ENCODE measurements around the gene SLC52A3.
"Not testable (repeated sequence)": the region's sequence is repeated elsewhere in the genome, so short reads cannot be mapped to it uniquely, and the experiment has no call there.

The SLC52A3 gene

GRCh38 chr20:768426-768978, at the start of gene SLC52A3:
Gene SLC52A3, minus strand, starts transcription at chr20:768500. Its CDS starts 2,726 bp downstream, at chr20:765774.
- no peak for DNase-seq

- DNase-seq = peak; percentile 57
Observed at GRCh38 chr20:815914-816606, 47.8 kb upstream of the SLC52A3 start.

DNA sequence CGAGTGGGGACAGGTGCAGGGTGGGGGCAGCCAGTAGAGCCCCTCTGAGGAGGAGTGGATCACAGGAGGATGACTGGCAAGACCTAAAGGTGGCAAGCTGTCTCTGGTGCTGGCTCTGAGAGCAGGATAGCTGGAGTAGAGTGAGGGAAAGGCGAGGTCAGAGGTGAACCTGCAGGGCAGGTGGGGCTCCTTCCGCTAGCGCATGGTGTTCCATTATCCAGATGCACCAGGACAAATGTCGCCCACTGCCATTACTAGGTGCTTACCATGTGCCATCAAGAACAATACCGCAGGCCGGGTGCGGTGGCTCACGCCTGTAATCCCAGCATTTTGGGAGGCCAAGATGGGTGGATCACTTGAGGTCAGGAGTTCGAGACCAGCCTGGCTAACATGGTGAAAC, 46.9 kb upstream of the SLC52A3 start:
- DNase-seq = no peak

- no peak for DNase-seq
Observed at GRCh38 chr20:813390-813789, 45.1 kb upstream of the SLC52A3 start.

- DNase-seq = not testable (repeated sequence)
Observed at GRCh38 chr20:812435-812814, 44.1 kb upstream of the SLC52A3 start.

DNA sequence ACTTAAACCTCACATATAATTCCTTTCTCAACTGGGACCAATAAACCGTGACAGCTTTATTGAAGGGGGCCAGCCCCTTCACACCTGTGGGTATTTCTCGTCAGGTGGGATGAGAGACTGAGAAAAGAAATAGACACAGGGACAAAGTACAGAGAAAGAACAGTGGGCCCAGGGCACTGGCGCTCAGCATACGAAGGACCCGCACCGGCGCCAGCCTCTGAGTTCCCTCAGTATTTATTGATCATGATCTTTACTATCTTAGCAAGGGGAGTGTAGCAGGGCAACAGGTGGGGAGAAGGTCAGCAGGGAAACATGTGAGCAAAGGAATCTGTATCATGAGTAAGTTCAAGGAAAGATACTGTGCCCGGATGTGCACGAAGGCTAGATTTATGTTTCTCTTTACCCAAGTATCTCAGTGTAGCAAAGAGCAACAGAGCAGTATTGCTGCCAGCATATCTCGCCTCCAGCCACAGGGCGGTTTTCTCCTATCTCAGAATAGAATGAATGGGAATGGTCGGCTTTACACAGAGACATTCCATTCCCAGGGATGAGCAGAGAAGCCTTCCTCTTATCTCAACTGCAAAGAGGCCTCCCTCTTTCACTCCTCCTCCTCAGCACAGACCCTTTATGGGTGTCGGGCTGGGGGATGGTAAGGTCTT, 43.6 kb upstream of the SLC52A3 start:
- not testable (repeated sequence) for DNase-seq

DNA sequence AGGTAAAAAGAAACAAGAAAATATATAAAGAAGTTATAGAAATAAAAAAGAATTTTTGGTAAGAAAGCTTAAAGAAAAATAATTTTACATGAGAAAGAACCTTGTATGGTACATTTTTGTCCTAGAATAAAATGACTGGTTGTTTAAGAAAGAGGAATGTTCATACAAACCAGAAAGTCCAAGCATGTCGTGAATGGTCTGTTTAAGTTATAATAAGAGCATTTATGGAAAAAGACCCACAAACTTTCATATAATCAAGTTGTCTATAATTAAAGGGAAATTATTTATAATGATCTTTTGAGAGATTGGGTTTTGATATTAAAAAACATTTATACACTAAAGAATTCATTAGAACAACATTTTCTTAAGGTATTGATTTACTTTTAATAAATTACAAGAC, 37.4 kb upstream of the SLC52A3 start:
- peak; percentile 8 for DNase-seq

- no peak for DNase-seq
Observed at GRCh38 chr20:801678-802077, 33.4 kb upstream of the SLC52A3 start.

DNA sequence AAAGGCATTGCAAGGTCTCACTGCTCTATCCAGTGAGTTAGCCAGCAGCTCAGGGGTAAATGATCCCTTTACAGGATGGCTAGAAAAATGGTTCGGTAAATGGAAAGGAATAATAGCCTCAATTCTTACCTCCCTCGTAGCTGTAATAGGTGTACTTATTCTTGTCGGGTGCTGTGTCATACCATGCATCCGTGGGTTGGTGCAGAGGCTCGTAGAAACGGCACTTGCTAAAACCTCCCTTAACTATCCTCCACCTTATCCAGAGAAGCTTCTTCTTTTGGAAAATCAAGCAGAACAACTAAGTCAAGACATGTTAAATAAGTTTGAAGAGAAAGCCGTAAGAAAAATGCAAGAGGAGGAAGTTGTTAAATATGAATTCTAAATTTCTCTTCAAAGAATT, 31.7 kb upstream of the SLC52A3 start:
- not testable (repeated sequence) for DNase-seq

DNA sequence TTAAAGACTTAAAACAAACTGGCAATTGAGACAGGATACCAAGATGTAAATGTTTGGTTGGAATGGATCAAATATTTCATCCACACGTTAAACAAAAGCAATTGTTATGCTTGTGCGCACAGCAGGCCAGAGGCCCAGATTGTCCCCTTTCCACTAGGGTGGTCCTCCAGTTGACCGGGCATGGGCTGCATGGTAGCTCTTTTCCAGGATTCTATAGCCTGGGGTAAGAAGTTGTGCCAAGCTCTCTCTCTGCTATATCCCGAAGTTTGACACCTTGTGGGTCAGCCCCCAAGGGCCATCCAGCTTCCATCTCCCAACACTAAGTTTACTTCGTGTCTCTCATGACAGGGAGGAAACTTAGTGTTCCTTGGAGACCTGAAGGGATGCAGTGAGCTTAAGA, 30.4 kb upstream of the SLC52A3 start:
- DNase-seq = not testable (repeated sequence)

- no peak for DNase-seq
Observed at GRCh38 chr20:796921-797320, 28.6 kb upstream of the SLC52A3 start.

- DNase-seq = no peak
Observed at GRCh38 chr20:792248-792647, 23.9 kb upstream of the SLC52A3 start.

GRCh38 chr20:791056-791455, 22.8 kb upstream of the SLC52A3 start:
- DNase-seq = no peak

DNA sequence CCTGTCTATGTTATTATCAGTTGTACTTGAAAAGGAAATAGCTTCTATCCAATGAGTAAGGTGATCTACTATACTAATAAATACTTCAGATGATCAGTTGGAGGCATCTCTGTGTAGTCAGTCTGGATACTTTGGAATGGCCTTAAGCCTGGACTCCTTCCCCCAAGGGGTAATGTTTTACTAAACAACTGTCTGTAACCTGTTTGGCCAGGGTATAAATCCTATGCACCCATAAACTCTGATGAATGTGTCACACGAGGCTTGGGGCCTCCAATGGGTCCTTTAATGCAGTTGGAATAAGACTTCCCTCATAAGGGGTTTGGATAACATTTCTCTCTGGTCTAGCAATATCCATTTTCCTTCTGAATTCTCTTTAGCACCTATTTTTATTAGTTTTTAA, 19.5 kb upstream of the SLC52A3 start:
- no peak for DNase-seq

GRCh38 chr20:779771-780170, 11.5 kb upstream of the SLC52A3 start:
- DNase-seq = no peak

DNA sequence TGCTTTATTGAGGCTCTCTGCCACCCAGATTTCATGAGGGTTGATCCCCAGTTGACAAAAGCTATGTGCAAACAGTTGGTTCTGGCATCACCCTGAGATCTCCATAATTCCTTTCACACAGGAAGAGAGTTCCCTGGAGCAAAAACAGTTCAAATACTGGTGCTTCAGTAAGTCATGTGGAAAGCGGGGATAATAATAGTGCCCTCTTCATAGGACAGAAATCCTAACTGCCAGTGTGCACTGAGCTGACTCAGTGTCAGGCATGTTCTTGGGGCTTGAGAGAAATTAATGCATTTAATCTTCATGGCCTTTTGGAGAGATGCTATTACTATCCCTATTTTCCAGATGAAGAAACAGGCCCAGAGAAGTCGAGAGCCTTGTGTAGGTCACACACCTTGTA, 7.9 kb upstream of the SLC52A3 start:
- no peak for DNase-seq

- DNase-seq = no peak
Observed at GRCh38 chr20:775679-776135, 7.4 kb upstream of the SLC52A3 start.

GRCh38 chr20:774660-775057, 6.4 kb upstream of the SLC52A3 start:
- DNase-seq = no peak

DNA sequence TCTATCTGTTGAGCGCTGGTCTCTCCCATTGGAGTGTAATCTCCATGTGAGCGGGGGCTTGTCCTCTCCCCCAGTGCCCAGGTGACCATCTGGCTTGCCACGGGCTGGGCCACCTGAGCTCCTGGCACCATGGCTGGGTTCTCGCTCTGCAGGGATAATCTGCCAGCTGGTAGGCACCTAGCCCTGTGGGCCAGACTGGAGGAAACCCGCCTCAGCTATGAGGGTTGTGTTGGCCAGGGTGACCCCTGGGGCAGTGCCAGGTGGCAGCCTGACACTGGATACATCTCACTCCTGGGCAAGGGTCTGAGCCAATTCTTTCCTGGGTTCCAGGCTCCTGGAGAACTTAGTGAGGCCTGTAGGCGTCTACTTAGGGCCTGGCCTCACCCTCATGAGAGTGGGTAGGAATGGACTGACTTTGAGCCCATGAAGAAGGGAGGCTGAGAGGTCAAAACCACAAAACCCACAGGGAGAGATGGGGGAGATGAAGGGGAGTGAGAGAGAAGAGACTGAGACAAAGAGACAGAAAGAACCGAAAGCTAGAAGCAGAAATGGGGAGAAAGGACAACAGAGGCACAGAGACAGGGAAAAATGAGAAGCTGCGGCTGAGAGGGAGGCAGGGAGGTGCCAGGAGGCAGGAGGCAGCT, 5.8 kb upstream of the SLC52A3 start:
- DNase-seq = no peak

GRCh38 chr20:772806-773205, 4.5 kb upstream of the SLC52A3 start:
- no peak for DNase-seq

DNA sequence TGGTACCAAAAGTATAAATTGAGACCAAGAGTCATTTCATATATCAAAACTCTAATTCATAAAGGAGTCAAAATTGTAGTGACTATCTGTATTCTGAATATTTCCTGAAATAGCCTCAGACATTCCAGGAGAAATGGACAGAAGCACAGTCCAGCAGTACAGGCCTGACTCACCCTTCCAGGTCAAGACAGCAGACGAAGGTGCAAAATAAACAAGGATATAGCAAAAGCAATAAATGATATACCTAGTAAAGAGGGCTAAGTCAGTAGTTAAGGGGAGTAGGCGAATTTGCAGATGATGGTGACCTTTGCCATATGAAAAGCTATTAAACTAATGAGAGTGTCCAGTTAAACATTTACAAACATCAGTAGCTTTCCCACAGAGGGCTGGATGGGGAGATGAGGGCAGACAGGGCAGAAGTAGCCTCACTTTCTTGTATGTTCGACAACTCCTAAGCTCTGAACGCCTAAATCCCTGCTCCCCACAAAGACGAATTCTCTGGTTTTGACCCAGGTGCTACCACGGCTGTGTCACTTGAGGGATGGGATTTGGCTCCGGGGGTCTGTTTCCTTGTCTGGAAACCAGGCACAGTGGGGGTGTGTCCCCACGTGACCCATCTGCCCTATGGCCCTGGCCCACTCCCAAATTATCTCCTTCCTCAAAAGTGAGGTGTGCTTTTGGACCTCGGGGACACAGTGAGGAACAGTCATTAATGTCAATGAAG, 3.6 kb upstream of the SLC52A3 start:
- no peak for DNase-seq

- DNase-seq = no peak
Observed at GRCh38 chr20:770691-771090, 2.4 kb upstream of the SLC52A3 start.

- no peak for DNase-seq
Observed at GRCh38 chr20:766906-767305, 1.4 kb downstream of the SLC52A3 start.

Measured in EL (cell line).